GM23338 (cell line): ENCODE results near the gene ATXN7L2. TPM values are rescaled to one million over a fixed set of nuclear protein-coding genes. Genes with fewer than 3 reads are reported as not detected.

ENCODE experiments used
- ATAC-seq: fragments of 200-7000 bp; cut with Tn5 transposase; 3 replicates; pipeline ENCODE4 v1.9.1; 2020
- DNase-seq: peaks from one replicate; pipeline ENCODE4 v3.0.0-alpha.2; 2015; ENCODE audit warnings: low spot score
- H2AFZ ChIP-seq: fragments of 200-600 bp; sonication (generic); 2 replicates; pipeline ENCODE4 v1.8.0; 2016; ENCODE audit warnings: antibody characterized with exemption, mild to moderate bottlenecking, moderate library complexity
- H3F3A ChIP-seq: fragments of 200-600 bp; sonication (generic); replicated peaks from 2 replicates; pipeline ENCODE4 v1.8.0; 2017; ENCODE audit warnings: antibody characterized with exemption, mixed run types, low read depth
- H3K27ac ChIP-seq: fragments of 200-600 bp; sonication (generic); 2 replicates; pipeline ENCODE4 v1.6.1; 2016; ENCODE audit warnings: low read depth
- H3K27me3 ChIP-seq: fragments of 200-600 bp; sonication (generic); 2 replicates; pipeline ENCODE4 v1.8.0; 2016; ENCODE audit warnings: mild to moderate bottlenecking, mixed run types, moderate library complexity; ENCODE audit not compliant: insufficient read depth
- H3K36me3 ChIP-seq: fragments of 200-600 bp; sonication (generic); 2 replicates; pipeline ENCODE4 v1.8.0; 2016; ENCODE audit warnings: mild to moderate bottlenecking; ENCODE audit not compliant: insufficient read depth
- H3K4me1 ChIP-seq: fragments of 200-600 bp; sonication (generic); 2 replicates; pipeline ENCODE4 v1.8.0; 2016; ENCODE audit warnings: mild to moderate bottlenecking, moderate library complexity; ENCODE audit not compliant: insufficient read depth
- H3K4me2 ChIP-seq: fragments of 200-600 bp; sonication (generic); 2 replicates; pipeline ENCODE4 v1.7.1; 2017; ENCODE audit warnings: mixed run types
- H3K4me3 ChIP-seq: fragments of 200-600 bp; sonication (generic); 2 replicates; pipeline ENCODE4 v1.6.1; 2016; ENCODE audit warnings: mixed run types
- H3K79me2 ChIP-seq: fragments of 200-600 bp; sonication (generic); replicated peaks from 2 replicates; pipeline ENCODE4 v1.8.0; 2017; ENCODE audit warnings: mild to moderate bottlenecking; ENCODE audit not compliant: insufficient read depth
- H3K9me2 ChIP-seq: fragments of 200-600 bp; sonication (generic); 2 replicates; pipeline ENCODE4 v1.8.0; 2017; ENCODE audit not compliant: insufficient read depth
- H4K20me1 ChIP-seq: fragments of 200-600 bp; sonication (generic); replicated peaks from 2 replicates; pipeline ENCODE4 v1.8.0; 2017; ENCODE audit warnings: mild to moderate bottlenecking; ENCODE audit not compliant: insufficient read depth
- H3K27ac Mint-ChIP-seq: 2 replicates; pipeline ENCODE4 v1.8.0; 2020; ENCODE audit warnings: inconsistent platforms, mild to moderate bottlenecking, moderate library complexity, mixed read lengths
- H3K27me3 Mint-ChIP-seq: 3 replicates; pipeline ENCODE4 v1.8.0; 2022; ENCODE audit warnings: low read depth, mild to moderate bottlenecking, moderate library complexity, mixed read lengths, inconsistent platforms; ENCODE audit not compliant: insufficient read depth, poor library complexity
- H3K36me3 Mint-ChIP-seq: 3 replicates; pipeline ENCODE4 v1.8.0; 2021; ENCODE audit warnings: low read depth, mild to moderate bottlenecking, inconsistent platforms, moderate library complexity, mixed read lengths
- H3K4me1 Mint-ChIP-seq: 3 replicates; pipeline ENCODE4 v1.8.0; 2020; ENCODE audit warnings: mild to moderate bottlenecking, inconsistent platforms, mixed read lengths
- H3K4me3 Mint-ChIP-seq: 3 replicates; pipeline ENCODE4 v1.8.0; 2021; ENCODE audit warnings: moderate library complexity, mild to moderate bottlenecking, inconsistent platforms, mixed read lengths
- H3K9me3 Mint-ChIP-seq: 3 replicates; pipeline ENCODE4 v1.8.0; 2020; ENCODE audit warnings: moderate library complexity, mild to moderate bottlenecking, inconsistent platforms, mixed read lengths
- CREB1 ChIP-seq: fragments of 250-450 bp; sonication (Bioruptor Pico); IDR thresholded peaks from 2 replicates; pipeline ENCODE4 v1.5.0; 2020; ENCODE audit warnings: low read depth, mild to moderate bottlenecking, moderate library complexity
- CTCF ChIP-seq, 2 experiments: fragments of 200-600 bp in 1 of 2; sonication (generic) in 1 of 2; conservative IDR thresholded peaks; 2 replicates each; pipeline versions ENCODE4 v1.5.1 to v1.6.1; 2016 to 2017; ENCODE audit warnings: antibody characterized with exemption in 2 of 2, low read depth in 2 of 2, mild to moderate bottlenecking in 2 of 2, moderate library complexity in 1 of 2
- EZH2 ChIP-seq: fragments of 200-600 bp; sonication (generic); IDR thresholded peaks from one replicate; pipeline ENCODE4 v1.8.0; 2017; ENCODE audit warnings: antibody characterized with exemption, mild to moderate bottlenecking, low read depth; ENCODE audit not compliant: unreplicated experiment
- EZH2phosphoT487 ChIP-seq: fragments of 200-600 bp; sonication (generic); IDR thresholded peaks from one replicate; pipeline ENCODE4 v1.8.1; 2018; ENCODE audit warnings: antibody characterized with exemption; ENCODE audit not compliant: unreplicated experiment
- JUNB ChIP-seq: IDR thresholded peaks from one replicate; pipeline ENCODE4 v1.6.1; 2016; ENCODE audit warnings: antibody characterized with exemption; ENCODE audit not compliant: unreplicated experiment
- NANOG ChIP-seq: IDR thresholded peaks from 2 replicates; pipeline ENCODE4 v1.6.1; 2016; ENCODE audit warnings: antibody characterized with exemption, borderline replicate concordance
- POLR2AphosphoS5 ChIP-seq: IDR thresholded peaks from 2 replicates; pipeline ENCODE4 v1.6.1; 2016; ENCODE audit warnings: antibody characterized with exemption, low read depth
- STAT1 ChIP-seq: IDR thresholded peaks from one replicate; pipeline ENCODE4 v1.6.1; 2016; ENCODE audit warnings: antibody characterized with exemption; ENCODE audit not compliant: unreplicated experiment
- ZNF114 ChIP-seq: fragments of 250-450 bp; sonication (Bioruptor Pico); IDR thresholded peaks from 2 replicates; pipeline ENCODE4 v1.5.0; 2020; ENCODE audit warnings: mild to moderate bottlenecking, moderate library complexity
- ZNF331 ChIP-seq: fragments of 250-450 bp; sonication (Bioruptor Pico); IDR thresholded peaks from 2 replicates; pipeline ENCODE4 v1.5.0; 2020; ENCODE audit warnings: low read depth, mild to moderate bottlenecking, moderate library complexity
- ZNF462 ChIP-seq: fragments of 250-450 bp; sonication (Bioruptor Pico); IDR thresholded peaks from 2 replicates; pipeline ENCODE4 v1.5.0; 2020; ENCODE audit warnings: mild to moderate bottlenecking, moderate library complexity
- polyA plus RNA-seq: library from polyadenylated mRNA; unstranded; fragments of >200 nt; fragmentation: Nextera tagmentation; extraction: Ambion mirVana; gene quantifications from 2 replicates; pipeline ENCODE4 v1.2.1, GENCODE V29; 2016
- total RNA-seq: library from RNA; depleted of rRNA; stranded (reverse); fragments of >200 nt; shearing (Covaris generic); gene quantifications from 2 replicates; pipeline ENCODE4 v1.2.3, GENCODE V29; 2014
- TF ChIP-seq, protein P1 (sequence below): IDR thresholded peaks from 2 replicates; pipeline ENCODE4 v1.6.1; 2016; ENCODE audit warnings: antibody characterized with exemption
- TF ChIP-seq, protein P2 (sequence below): IDR thresholded peaks from one replicate; pipeline ENCODE4 v1.6.1; 2018; ENCODE audit warnings: antibody characterized with exemption; ENCODE audit not compliant: unreplicated experiment

Gene ATXN7L2
- total and polyA plus RNA-seq, 2 experiments from 2014 or later, result 8.0 to 9.9 TPM

- Histone ChIP-seq H3K36me3 (no peaks in the 10 kb centered on the region), H3K4me1 (peaks cover 4% of the 10 kb centered on the region; the same call in 1 of the 2 replicates), H3K27me3 (no peaks in the 10 kb centered on the region), H3K79me2 (no peaks in the 10 kb centered on the region), H3F3A (no peaks in the 10 kb centered on the region), H3K27ac (no peak overlapping the region), H2AFZ (no peak overlapping the region), H3K4me3 (no peak overlapping the region), H4K20me1 (no peaks in the 10 kb centered on the region), H3K4me2 (no peak overlapping the region), H3K9me2 (no peaks in the 10 kb centered on the region)
- TF ChIP-seq JUNB (no peak), ZNF462 (CRISPR knock-in tag) (no peak), POLR2AphosphoS5 (no peak), ZNF331 (no peak), EZH2phosphoT487 (no peak), CREB1 (CRISPR knock-in tag) (no peak), EZH2 (no peak), STAT1 (no peak), CTCF (conservative IDR thresholded peaks at IDR 0.05; ENCODE audit: low read depth in 2 of 2) (no peak), ZNF114 (CRISPR knock-in tag) (no peak), NANOG (no peak)
- TF ChIP-seq, protein P1, sequence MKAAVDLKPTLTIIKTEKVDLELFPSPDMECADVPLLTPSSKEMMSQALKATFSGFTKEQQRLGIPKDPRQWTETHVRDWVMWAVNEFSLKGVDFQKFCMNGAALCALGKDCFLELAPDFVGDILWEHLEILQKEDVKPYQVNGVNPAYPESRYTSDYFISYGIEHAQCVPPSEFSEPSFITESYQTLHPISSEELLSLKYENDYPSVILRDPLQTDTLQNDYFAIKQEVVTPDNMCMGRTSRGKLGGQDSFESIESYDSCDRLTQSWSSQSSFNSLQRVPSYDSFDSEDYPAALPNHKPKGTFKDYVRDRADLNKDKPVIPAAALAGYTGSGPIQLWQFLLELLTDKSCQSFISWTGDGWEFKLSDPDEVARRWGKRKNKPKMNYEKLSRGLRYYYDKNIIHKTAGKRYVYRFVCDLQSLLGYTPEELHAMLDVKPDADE, result no peak
- TF ChIP-seq, protein P2, sequence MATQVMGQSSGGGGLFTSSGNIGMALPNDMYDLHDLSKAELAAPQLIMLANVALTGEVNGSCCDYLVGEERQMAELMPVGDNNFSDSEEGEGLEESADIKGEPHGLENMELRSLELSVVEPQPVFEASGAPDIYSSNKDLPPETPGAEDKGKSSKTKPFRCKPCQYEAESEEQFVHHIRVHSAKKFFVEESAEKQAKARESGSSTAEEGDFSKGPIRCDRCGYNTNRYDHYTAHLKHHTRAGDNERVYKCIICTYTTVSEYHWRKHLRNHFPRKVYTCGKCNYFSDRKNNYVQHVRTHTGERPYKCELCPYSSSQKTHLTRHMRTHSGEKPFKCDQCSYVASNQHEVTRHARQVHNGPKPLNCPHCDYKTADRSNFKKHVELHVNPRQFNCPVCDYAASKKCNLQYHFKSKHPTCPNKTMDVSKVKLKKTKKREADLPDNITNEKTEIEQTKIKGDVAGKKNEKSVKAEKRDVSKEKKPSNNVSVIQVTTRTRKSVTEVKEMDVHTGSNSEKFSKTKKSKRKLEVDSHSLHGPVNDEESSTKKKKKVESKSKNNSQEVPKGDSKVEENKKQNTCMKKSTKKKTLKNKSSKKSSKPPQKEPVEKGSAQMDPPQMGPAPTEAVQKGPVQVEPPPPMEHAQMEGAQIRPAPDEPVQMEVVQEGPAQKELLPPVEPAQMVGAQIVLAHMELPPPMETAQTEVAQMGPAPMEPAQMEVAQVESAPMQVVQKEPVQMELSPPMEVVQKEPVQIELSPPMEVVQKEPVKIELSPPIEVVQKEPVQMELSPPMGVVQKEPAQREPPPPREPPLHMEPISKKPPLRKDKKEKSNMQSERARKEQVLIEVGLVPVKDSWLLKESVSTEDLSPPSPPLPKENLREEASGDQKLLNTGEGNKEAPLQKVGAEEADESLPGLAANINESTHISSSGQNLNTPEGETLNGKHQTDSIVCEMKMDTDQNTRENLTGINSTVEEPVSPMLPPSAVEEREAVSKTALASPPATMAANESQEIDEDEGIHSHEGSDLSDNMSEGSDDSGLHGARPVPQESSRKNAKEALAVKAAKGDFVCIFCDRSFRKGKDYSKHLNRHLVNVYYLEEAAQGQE, result no peak
- no peaks in the 10 kb centered on the region for H3K36me3 Mint-ChIP-seq
- H3K27me3 Mint-ChIP-seq, result peaks cover 11% of the 10 kb centered on the region
- peaks cover 7% of the 10 kb centered on the region for H3K4me1 Mint-ChIP-seq
- DNase-seq, result no peak
- ATAC-seq, result no peak
- no peak overlapping the region for H3K27ac Mint-ChIP-seq
- H3K9me3 Mint-ChIP-seq, result no peaks in the 10 kb centered on the region
- no peak overlapping the region; the same call in 2 of the 3 replicates for H3K4me3 Mint-ChIP-seq
These were observed 51.8 kb downstream of the ATXN7L2 start for GRCh38 chr1:109535481-109535880.
